Ectodermal cell (in vitro differentiated cells): ENCODE results near the gene OR51E1.

Experiments
- H3K27ac ChIP-seq: 2 replicates; pipeline ENCODE4 v1.7.0; 2013; ENCODE audit warnings: mild to moderate bottlenecking, low read depth, low read length; ENCODE audit not compliant: insufficient read depth, poor library complexity, severe bottlenecking
- H3K27me3 ChIP-seq: 2 replicates; pipeline ENCODE4 v1.7.0; 2013; ENCODE audit warnings: mild to moderate bottlenecking, low read length; ENCODE audit not compliant: insufficient read depth, control insufficient read depth, poor library complexity, severe bottlenecking
- H3K36me3 ChIP-seq: one replicate; pipeline ENCODE4 v1.7.0; 2013; ENCODE audit warnings: low read length; ENCODE audit not compliant: control insufficient read depth, insufficient read depth
- H3K4me1 ChIP-seq: one replicate; pipeline ENCODE4 v1.7.0; 2013; ENCODE audit warnings: low read length; ENCODE audit not compliant: control insufficient read depth, insufficient read depth
- H3K4me3 ChIP-seq: 2 replicates; pipeline ENCODE4 v1.7.0; 2013; ENCODE audit warnings: low read depth, low read length, control low read depth; ENCODE audit not compliant: insufficient read depth
- H3K9me3 ChIP-seq: 2 replicates; pipeline ENCODE4 v1.7.0; 2013; ENCODE audit warnings: mild to moderate bottlenecking, low read length, moderate library complexity; ENCODE audit not compliant: control insufficient read depth
- WGBS, 2 experiments: methylation state at CpG; one replicate each; pipeline ENCODE4 v1.1.7; 2013; ENCODE audit warnings: missing lambda C conversion rate in 2 of 2; 5-methylcytosine and 5-hydroxymethylcytosine counted together

The OR51E1 gene

GRCh38 chr11:4626207-4627099 lies 17.3 kb upstream of the OR51E1 start:
- H3K4me1 ChIP-seq = no peaks in the 10 kb centered on the region
- WGBS, 2 experiments = 49% methylated on average over 15 of the region's 15 CpGs
- H3K9me3 ChIP-seq = no peaks in the 10 kb centered on the region
- H3K36me3 ChIP-seq = no peaks in the 10 kb centered on the region
- H3K27me3 ChIP-seq = no peaks in the 10 kb centered on the region
- no peak overlapping the region for H3K4me3 ChIP-seq
- H3K27ac ChIP-seq = no peak overlapping the region

- Histone ChIP-seq H3K4me3 (no peak overlapping the region), H3K4me1 (no peaks in the 10 kb centered on the region), H3K27me3 (peaks cover 7% of the 10 kb centered on the region), H3K9me3 (no peaks in the 10 kb centered on the region), H3K36me3 (no peaks in the 10 kb centered on the region), H3K27ac (no peak overlapping the region)
- WGBS, 2 experiments = 84 to 94% methylated on average over 2 of the region's 2 CpGs
These were observed 7.6 kb upstream of the OR51E1 start for GRCh38 chr11:4636136-4636535.

GRCh38 chr11:4636962-4637661 lies 6.7 kb upstream of the OR51E1 start, which contains the start of gene OR51D1:
OR51D1 (plus strand) TSS chr11:4637477; CDS start chr11:4639791, 2,314 bp downstream.
- no peak within 1 kb of the TSS for H3K4me3 ChIP-seq
- no peaks in the 10 kb centered on the region for H3K36me3 ChIP-seq
- no peaks in the 10 kb centered on the region for H3K9me3 ChIP-seq
- peaks cover 7% of the 10 kb centered on the region for H3K27me3 ChIP-seq
- no peaks in the 10 kb centered on the region for H3K4me1 ChIP-seq
- 39 to 44% methylated on average over 21 of the region's 21 CpGs for WGBS, 2 experiments
- no peak within 1 kb of the TSS for H3K27ac ChIP-seq

GRCh38 chr11:4637662-4638047 lies 6.1 kb upstream of the OR51E1 start:
- H3K4me1 ChIP-seq = no peaks in the 10 kb centered on the region
- no peaks in the 10 kb centered on the region for H3K9me3 ChIP-seq
- no peaks in the 10 kb centered on the region for H3K36me3 ChIP-seq
- peaks cover 7% of the 10 kb centered on the region for H3K27me3 ChIP-seq
- WGBS, 2 experiments = 88 to 96% methylated on average over 3 of the region's 3 CpGs
- no peak overlapping the region for H3K4me3 ChIP-seq
- no peak overlapping the region for H3K27ac ChIP-seq

- H3K27ac ChIP-seq = no peak overlapping the region
- H3K27me3 ChIP-seq = peaks cover 7% of the 10 kb centered on the region
- H3K4me1 ChIP-seq = no peaks in the 10 kb centered on the region
- 93 to 99% methylated on average over 6 of the region's 6 CpGs for WGBS, 2 experiments
- no peak overlapping the region for H3K4me3 ChIP-seq
- no peaks in the 10 kb centered on the region for H3K9me3 ChIP-seq
- no peaks in the 10 kb centered on the region for H3K36me3 ChIP-seq
These were observed 3.9 kb upstream of the OR51E1 start for GRCh38 chr11:4639931-4640330.

GRCh38 chr11:4641501-4641900 lies 2.3 kb upstream of the OR51E1 start:
- Histone ChIP-seq H3K36me3 (no peaks in the 10 kb centered on the region), H3K9me3 (no peaks in the 10 kb centered on the region), H3K4me3 (no peak overlapping the region), H3K27ac (no peak overlapping the region), H3K4me1 (no peaks in the 10 kb centered on the region), H3K27me3 (peaks cover 7% of the 10 kb centered on the region)
- 89 to 91% methylated on average over 7 of the region's 7 CpGs for WGBS, 2 experiments

- Histone ChIP-seq H3K4me3 (no peak overlapping the region), H3K9me3 (no peaks in the 10 kb centered on the region), H3K36me3 (no peaks in the 10 kb centered on the region), H3K4me1 (no peaks in the 10 kb centered on the region), H3K27me3 (peaks cover 7% of the 10 kb centered on the region), H3K27ac (no peak overlapping the region)
- WGBS, 2 experiments = 86 to 87% methylated on average over 7 of the region's 7 CpGs
These were observed 1.7 kb upstream of the OR51E1 start for GRCh38 chr11:4642043-4642442.

GRCh38 chr11:4643076-4643475 lies 706 bp upstream of the OR51E1 start:
- Histone ChIP-seq H3K9me3 (no peaks in the 10 kb centered on the region), H3K4me3 (no peak overlapping the region), H3K27ac (no peak overlapping the region), H3K36me3 (no peaks in the 10 kb centered on the region), H3K27me3 (no peaks in the 10 kb centered on the region), H3K4me1 (no peaks in the 10 kb centered on the region)
- WGBS, 2 experiments = 44 to 46% methylated on average over 4 of the region's 5 CpGs

- H3K9me3 ChIP-seq = no peaks in the 10 kb centered on the region
- H3K27ac ChIP-seq = no peak overlapping the region
- no peaks in the 10 kb centered on the region for H3K27me3 ChIP-seq
- no peaks in the 10 kb centered on the region for H3K36me3 ChIP-seq
- 90 to 96% methylated on average over 4 of the region's 4 CpGs for WGBS, 2 experiments
- no peak overlapping the region for H3K4me3 ChIP-seq
- no peaks in the 10 kb centered on the region for H3K4me1 ChIP-seq
These were observed 451 bp downstream of the OR51E1 start for GRCh38 chr11:4644233-4644632.

- no peak overlapping the region for H3K4me3 ChIP-seq
- WGBS, 2 experiments = 91 to 94% methylated on average over 2 of the region's 2 CpGs
- H3K9me3 ChIP-seq = no peaks in the 10 kb centered on the region
- H3K36me3 ChIP-seq = no peaks in the 10 kb centered on the region
- no peak overlapping the region for H3K27ac ChIP-seq
- no peaks in the 10 kb centered on the region for H3K27me3 ChIP-seq
- no peaks in the 10 kb centered on the region for H3K4me1 ChIP-seq
These were observed 2.2 kb downstream of the OR51E1 start for GRCh38 chr11:4645974-4646373.
